GM12875 (cell line): ENCODE measurements around the gene REEP5.
"Not testable (repeated sequence)": the region's sequence is repeated elsewhere in the genome, so short reads cannot be mapped to it uniquely, and the experiment has no call there.

ENCODE experiments used
- H3K4me3 ChIP-seq: one replicate; pipeline ENCODE4 v1.5.1; 2011; ENCODE audit warnings: low read depth, low read length, control low read depth
- CTCF ChIP-seq: IDR thresholded peaks from 2 replicates; pipeline ENCODE4 v1.5.1; 2011; ENCODE audit warnings: low read depth, mild to moderate bottlenecking, control low read depth, inconsistent platforms, low read length, moderate library complexity, borderline replicate concordance; ENCODE audit not compliant: insufficient read depth

The REEP5 gene

GRCh38 chr5:112921833-112922817 lies at the start of gene REEP5:
REEP5 (minus strand) TSS chr5:112922227; CDS start chr5:112922190, 37 bp downstream.
- H3K4me3 ChIP-seq = peak within 1 kb of the TSS; percentile 95
- peak; percentile 90 for TF ChIP-seq CTCF

GRCh38 chr5:112971276-112971675 lies 49.2 kb upstream of the REEP5 start:
- TF ChIP-seq CTCF = no peak

GRCh38 chr5:112968411-112969106 lies 46.5 kb upstream of the REEP5 start:
- TF ChIP-seq CTCF = no peak
- H3K4me3 ChIP-seq = no peak overlapping the region

More at GRCh38 chr5:112971276-112971675, 49.2 kb upstream of the REEP5 start:
- H3K4me3 ChIP-seq = no peak overlapping the region

- H3K4me3 ChIP-seq = no peak overlapping the region
- no peak for TF ChIP-seq CTCF
Observed at GRCh38 chr5:112967520-112968083, 45.6 kb upstream of the REEP5 start.

GRCh38 chr5:112965733-112966306 lies 43.8 kb upstream of the REEP5 start:
- no peak for TF ChIP-seq CTCF
- H3K4me3 ChIP-seq = no peak overlapping the region

- H3K4me3 ChIP-seq = not testable (repeated sequence)
Observed at GRCh38 chr5:112963374-112963733, 41.3 kb upstream of the REEP5 start.

- no peak for TF ChIP-seq CTCF
- H3K4me3 ChIP-seq = no peak overlapping the region
Observed at GRCh38 chr5:112960863-112961504, 39.0 kb upstream of the REEP5 start.
